Motor neuron (in vitro differentiated cells): ENCODE results near the gene PECR. TPM values are rescaled to one million over a fixed set of nuclear protein-coding genes. Genes with fewer than 3 reads are reported as not detected.
"Not testable (repeated sequence)": the region's sequence is repeated elsewhere in the genome, so short reads cannot be mapped to it uniquely, and the experiment has no call there.

Experiments
- ATAC-seq, 8 experiments: fragments of 200-7000 bp; cut with Tn5 transposase; replicated peaks in 6 of 8; 2 replicates each; pipeline ENCODE4 v1.8.0; 2021; ENCODE audit warnings: mild to moderate bottlenecking in 8 of 8, moderate library complexity in 8 of 8
- H3K27ac ChIP-seq, 2 donors: fragments of 250-450 bp; sonication (Bioruptor Pico); 2 replicates each; pipeline ENCODE4 v1.9.0; 2021; ENCODE audit warnings: antibody characterized with exemption in 2 of 2, mild to moderate bottlenecking in 2 of 2, moderate library complexity in 1 of 2
- H3K4me1 ChIP-seq, 2 donors: fragments of 250-450 bp; sonication (Bioruptor Pico); replicated peaks in 1 of 2; 2 replicates each; pipeline ENCODE4 v1.6.1; 2021; ENCODE audit warnings: antibody characterized with exemption in 2 of 2, mild to moderate bottlenecking in 2 of 2, moderate library complexity in 1 of 2
- H3K4me3 ChIP-seq, 5 donors: fragments of 250-450 bp; sonication (Bioruptor Pico); 2 replicates each; pipeline ENCODE4 v1.9.0; 2021; ENCODE audit warnings: antibody characterized with exemption in 5 of 5, mild to moderate bottlenecking in 5 of 5, moderate library complexity in 4 of 5
- WGBS, 10 experiments: fragments of 450-650 bp; shearing (Covaris generic); methylation state at CpG; one replicate each; pipeline ENCODE4 v1.0.0; 2022; 5-methylcytosine and 5-hydroxymethylcytosine counted together
- in situ Hi-C, 9 experiments: fragments of 400-800 bp; cut with MboI; loops; one replicate each; pipeline ENCODE4 v1.15.0; 2021; ENCODE audit warnings: low sequenced_read_pairs in 9 of 9, low pct_unique_long_range_greater_than_20kb in 2 of 9; ENCODE audit not compliant: unreplicated experiment in 9 of 9
- total RNA-seq, 8 experiments: library from RNA; unstranded; fragments of 300-600 nt; gene quantifications; 2 replicates each; pipeline versions ENCODE4 v1.2.3 to v1.2.4, GENCODE V29; 2022

Gene PECR
- total RNA-seq, 8 experiments from 2014 or later, result 4.0 to 28.6 (median 16.6) TPM

- Histone ChIP-seq H3K4me1 (no peaks in the 10 kb centered on the region), H3K27ac (no peak overlapping the region), H3K4me3 (no peak overlapping the region)
- 43 to 100% (median 86%) methylated on average over 1 to 8 of the region's 9 CpGs; no CpG with 5 or more reads in 1 of the 10 experiments for whole genome bisulfite sequencing, 10 experiments
- in situ Hi-C loops, result no loop called here
- ATAC-seq, result no peak
Measured at GRCh38 chr2:216098421-216099334, 17.1 kb upstream of the PECR start.

DNA sequence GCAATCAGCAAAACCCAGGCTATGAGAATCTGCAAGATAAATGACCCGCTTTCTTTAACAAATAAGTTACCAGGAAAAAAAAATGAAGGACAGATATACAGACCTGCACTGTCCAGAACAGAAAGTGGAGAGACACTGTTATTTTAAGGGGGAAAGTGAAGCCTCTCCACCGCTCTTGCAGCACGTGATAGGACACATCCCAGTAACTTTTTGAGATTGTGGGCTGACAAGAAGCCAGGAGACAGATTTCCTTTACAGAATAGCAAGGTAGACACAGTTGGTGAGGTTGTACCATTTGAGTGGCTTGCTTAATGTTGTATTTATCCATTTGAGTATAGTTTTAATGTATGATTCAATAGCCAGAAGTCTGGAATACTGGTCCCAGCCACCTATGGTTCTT lies 13.1 kb upstream of the PECR start:
- Histone ChIP-seq H3K27ac (no peak overlapping the region), H3K4me1 (no peaks in the 10 kb centered on the region), H3K4me3 (no peak overlapping the region)
- in situ Hi-C loops, result no loop called here
- ATAC-seq, result no peak
- WGBS, 10 experiments, result 59 to 100% (median 100%) methylated on average over 1 to 3 of the region's 3 CpGs; no CpG with 5 or more reads in 3 of the 10 experiments

GRCh38 chr2:216092646-216093045 lies 11.0 kb upstream of the PECR start:
- 14 to 100% (median 83%) methylated on average over 1 to 2 of the region's 2 CpGs; no CpG with 5 or more reads in 3 of the 10 experiments for WGBS, 10 experiments
- H3K4me1 ChIP-seq, result no peaks in the 10 kb centered on the region
- peak in 1 of 8 experiments; percentile 67 for ATAC-seq
- in situ Hi-C loops, result no loop called here
- no peak overlapping the region for H3K27ac ChIP-seq
- H3K4me3 ChIP-seq, result no peak overlapping the region

DNA sequence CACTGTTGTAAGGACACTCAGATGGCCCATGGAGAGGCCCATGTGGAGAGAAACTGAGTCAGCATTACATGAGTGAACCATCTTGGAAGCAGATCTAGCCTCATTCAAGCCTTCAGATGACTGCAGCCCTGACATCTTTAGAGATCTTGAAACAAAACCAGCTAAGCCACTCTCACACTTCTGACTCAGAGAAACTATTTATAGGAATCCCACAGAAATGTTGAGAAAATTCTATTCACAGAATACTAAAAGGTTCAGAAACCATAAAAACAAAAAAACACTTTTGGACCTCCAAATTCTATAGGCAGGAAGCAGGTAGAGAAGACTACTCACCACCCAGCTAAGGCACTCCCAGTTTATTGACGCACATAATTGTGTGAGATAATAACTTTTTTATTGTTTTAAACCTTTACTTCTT lies 8.8 kb upstream of the PECR start:
- in situ Hi-C loops, result no loop called here
- Histone ChIP-seq H3K27ac (no peak overlapping the region), H3K4me1 (peaks cover 0 to 1% of the 10 kb centered on the region in 2 donors), H3K4me3 (no peak overlapping the region)
- 83 to 100% (median 100%) methylated on average over 1 of the region's 1 CpG; no CpG with 5 or more reads in 1 of the 10 experiments for WGBS, 10 experiments
- no peak for ATAC-seq

GRCh38 chr2:216086207-216086893 lies 4.7 kb upstream of the PECR start:
- Histone ChIP-seq H3K27ac (no peak overlapping the region), H3K4me1 (peaks cover 14 to 18% of the 10 kb centered on the region in 2 donors), H3K4me3 (no peak overlapping the region)
- 40 to 100% (median 64%) methylated on average over 1 to 2 of the region's 2 CpGs; no CpG with 5 or more reads in 3 of the 10 experiments for WGBS, 10 experiments
- in situ Hi-C loops, result no loop called here
- no peak for ATAC-seq

- 34 to 90% (median 60%) methylated on average over 1 to 3 of the region's 3 CpGs; no CpG with 5 or more reads in 1 of the 10 experiments for WGBS, 10 experiments
- Histone ChIP-seq H3K4me3 (peak overlapping the region in 3 of 5 donors; percentile 57 to 69 (median 59)), H3K27ac (peak overlapping the region; percentile 88 to 91), H3K4me1 (peaks cover 17 to 18% of the 10 kb centered on the region in 2 donors)
- no peak for ATAC-seq
- in situ Hi-C loops, result no loop called here
Measured at GRCh38 chr2:216084547-216084946, 2.9 kb upstream of the PECR start.

DNA sequence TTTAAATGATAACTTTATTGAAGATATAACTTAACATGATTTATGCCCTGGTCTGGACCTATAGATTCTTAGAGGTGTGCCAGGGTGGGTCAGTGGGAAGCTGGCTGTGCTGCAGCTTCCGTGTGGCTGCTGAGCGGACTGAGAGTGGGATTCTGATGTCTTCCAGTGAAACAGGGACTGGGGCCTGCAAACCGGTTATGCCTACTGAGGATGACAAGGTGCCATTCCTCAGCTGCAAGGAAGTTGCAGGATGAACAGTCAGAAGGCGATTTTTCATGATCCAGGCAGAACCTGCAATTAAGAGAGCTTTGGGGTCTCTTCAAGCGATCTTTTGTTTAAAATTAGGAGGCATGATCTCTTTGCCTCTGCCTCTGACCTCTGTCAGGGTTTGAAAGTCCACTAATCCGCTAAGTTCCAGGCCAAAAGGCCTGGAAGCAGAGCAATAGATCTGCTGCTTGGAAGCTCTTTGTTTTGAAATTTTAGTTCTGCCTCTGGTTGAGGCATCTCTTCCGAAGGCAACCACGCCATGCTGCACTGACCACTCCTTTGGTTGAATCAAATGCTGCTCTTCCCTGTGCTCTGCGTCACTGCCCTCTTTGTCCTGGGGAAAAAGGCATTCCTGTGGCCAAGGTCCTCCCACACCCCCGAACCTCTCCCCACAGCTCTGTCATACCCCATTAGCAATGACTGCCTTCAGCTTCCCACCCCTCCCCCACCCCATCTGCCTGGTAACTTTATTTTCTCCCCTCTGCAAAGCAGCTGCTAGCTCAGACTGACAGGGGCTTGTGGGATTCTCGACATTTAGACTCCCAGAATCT lies 2.1 kb upstream of the PECR start:
- Histone ChIP-seq H3K4me3 (peak overlapping the region; percentile 57 to 83 (median 65)), H3K4me1 (peaks cover 18 to 19% of the 10 kb centered on the region in 2 donors), H3K27ac (peak overlapping the region; percentile 88 to 91)
- peak in 6 of 8 experiments; percentile 56 to 73 (median 64) for ATAC-seq
- 0 to 100% (median 20%) methylated on average over 1 to 6 of the region's 11 CpGs; no CpG with 5 or more reads in 1 of the 10 experiments for WGBS, 10 experiments
- in situ Hi-C loops, result no loop called here

DNA sequence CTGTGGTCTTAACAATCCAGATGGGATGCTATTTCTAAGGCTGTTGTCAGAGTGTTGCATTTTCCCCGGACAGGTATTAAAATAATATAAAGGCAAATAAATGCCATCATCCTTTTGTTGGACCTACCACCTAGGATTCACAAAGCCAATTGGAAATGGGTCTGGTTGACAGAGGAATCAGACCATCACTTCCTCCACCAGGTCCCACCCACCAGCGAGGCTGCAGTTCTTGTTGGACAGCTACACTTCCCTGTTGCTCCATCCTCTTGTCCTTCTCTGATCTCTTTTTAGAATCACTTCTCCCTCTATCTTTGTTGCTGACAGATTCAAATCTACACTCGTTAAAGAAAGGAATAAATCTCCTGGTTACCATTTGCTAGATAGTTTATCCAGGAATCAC lies 1.2 kb upstream of the PECR start:
- in situ Hi-C loops, result no loop called here
- peaks cover 18 to 19% of the 10 kb centered on the region in 2 donors for H3K4me1 ChIP-seq
- peak in 2 of 8 experiments; percentile 19 to 27 for ATAC-seq
- H3K4me3 ChIP-seq, result peak overlapping the region; percentile 57 to 83 (median 65)
- peak overlapping the region; percentile 88 to 91 for H3K27ac ChIP-seq
- 0 to 83% (median 27%) methylated on average over 1 to 3 of the region's 3 CpGs; no CpG with 5 or more reads in 2 of the 10 experiments for WGBS, 10 experiments

DNA sequence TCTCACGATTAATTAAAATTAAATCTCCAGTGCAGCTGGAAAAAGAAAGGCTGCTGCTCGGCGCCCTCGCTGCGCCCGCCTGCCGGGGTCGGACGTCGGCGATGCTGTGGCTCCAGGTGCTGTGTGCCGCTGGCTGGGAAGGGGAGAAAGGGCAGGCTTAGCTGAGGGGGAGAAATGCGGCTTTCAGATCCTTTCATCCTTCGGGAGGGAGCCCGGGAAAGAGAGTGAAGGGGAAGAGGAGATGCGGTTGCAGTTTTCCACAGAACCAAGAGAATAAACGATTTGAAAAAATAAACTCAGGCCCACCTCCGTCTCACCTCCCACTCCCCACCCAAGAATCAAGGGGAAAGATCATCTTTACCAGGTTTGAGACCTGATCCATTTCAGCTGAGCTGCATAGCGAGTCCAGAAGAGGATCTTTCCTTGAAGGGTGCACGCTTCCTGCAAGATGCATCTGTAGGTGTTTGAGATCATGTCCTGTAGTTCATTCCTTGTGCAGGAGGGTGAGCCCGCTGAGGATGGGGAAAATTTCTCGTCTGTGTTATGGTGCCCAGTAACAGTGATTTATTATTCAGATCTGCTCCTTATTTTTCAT lies 605 bp upstream of the PECR start:
- in situ Hi-C loops, result no loop called here
- peak overlapping the region; percentile 57 to 83 (median 65) for H3K4me3 ChIP-seq
- ATAC-seq, result peak in 6 of 8 experiments; percentile 36 to 58 (median 42)
- peaks cover 18 to 19% of the 10 kb centered on the region in 2 donors for H3K4me1 ChIP-seq
- whole genome bisulfite sequencing, 10 experiments, result 0 to 23% (median 3%) methylated on average over 1 to 15 of the region's 22 CpGs; no CpG with 5 or more reads in 1 of the 10 experiments
- H3K27ac ChIP-seq, result peak overlapping the region; percentile 88 to 91

DNA sequence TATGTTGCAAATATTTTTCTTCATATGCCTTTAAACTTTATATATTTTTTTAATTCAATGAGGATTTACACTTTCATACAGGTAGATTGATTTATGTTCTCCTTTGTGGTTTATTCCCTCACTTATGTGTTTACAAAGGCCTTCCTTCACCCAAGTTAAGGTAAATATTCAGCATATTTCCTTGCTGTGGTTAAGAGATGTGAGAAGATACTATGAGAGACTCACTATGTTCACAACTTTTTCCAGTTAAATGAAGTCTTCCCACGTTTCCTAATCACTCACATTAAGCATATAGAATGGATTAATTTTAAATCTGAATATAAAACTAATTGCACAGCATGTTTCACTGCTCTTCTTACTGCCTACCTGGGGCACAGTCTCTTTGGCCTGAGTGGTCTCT lies 597 bp downstream of the PECR start:
- peak overlapping the region; percentile 88 to 91 for H3K27ac ChIP-seq
- 0 to 83% (median 10%) methylated on average over 1 of the region's 1 CpG; no CpG with 5 or more reads in 2 of the 10 experiments for WGBS, 10 experiments
- no peak for ATAC-seq
- peaks cover 18 to 19% of the 10 kb centered on the region in 2 donors for H3K4me1 ChIP-seq
- in situ Hi-C loops, result no loop called here
- peak overlapping the region; percentile 57 to 83 (median 65) for H3K4me3 ChIP-seq

DNA sequence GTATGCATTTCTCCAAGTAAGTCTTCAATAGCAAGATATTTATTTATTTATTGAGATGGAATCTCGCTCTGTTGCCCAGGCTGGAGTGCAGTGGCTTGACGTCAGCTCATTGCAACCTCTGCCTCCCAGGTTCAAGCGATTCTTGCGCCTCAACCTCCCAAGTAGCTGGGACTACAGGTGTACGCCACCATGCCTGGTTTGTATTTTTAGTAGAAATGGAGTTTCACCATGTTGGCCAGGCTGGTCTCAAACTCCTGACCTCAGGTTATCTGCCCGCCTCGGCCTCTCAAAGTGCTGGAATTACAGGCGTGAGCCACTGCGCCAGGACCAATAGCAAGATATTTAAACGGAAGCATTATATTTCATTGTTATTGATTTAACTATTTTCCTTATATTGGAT lies 1.6 kb downstream of the PECR start:
- 80 to 100% (median 95%) methylated on average over 2 to 10 of the region's 10 CpGs; no CpG with 5 or more reads in 2 of the 10 experiments for WGBS, 10 experiments
- ATAC-seq, H3K27ac ChIP-seq, in situ Hi-C loops, H3K4me3 ChIP-seq: not testable (repeated sequence)
- peaks cover 15% of the 10 kb centered on the region in 2 donors for H3K4me1 ChIP-seq

DNA sequence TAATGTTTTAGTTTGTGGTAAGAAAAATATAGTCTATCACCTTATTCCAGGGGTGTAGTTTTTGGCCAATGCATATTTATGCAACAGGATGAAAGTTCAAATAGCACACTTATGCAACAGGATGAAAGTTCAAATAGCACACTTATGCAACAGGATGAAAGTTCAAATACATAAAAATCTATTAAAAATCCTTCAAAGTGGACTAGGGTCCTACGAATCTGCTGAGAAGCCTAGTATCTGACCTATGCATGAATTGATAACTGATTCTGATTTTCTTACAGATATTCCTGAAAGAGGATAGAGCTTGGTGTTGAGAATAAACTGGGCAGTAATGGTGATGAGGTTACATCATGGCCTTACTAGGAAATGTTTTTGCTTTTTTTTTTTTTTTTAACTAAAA lies 2.8 kb downstream of the PECR start:
- WGBS, 10 experiments, result 0 to 100% (median 89%) methylated on average over 1 of the region's 1 CpG; no CpG with 5 or more reads in 2 of the 10 experiments
- H3K27ac ChIP-seq, result no peak overlapping the region
- ATAC-seq, result no peak
- in situ Hi-C loops, result no loop called here
- no peak overlapping the region for H3K4me3 ChIP-seq
- H3K4me1 ChIP-seq, result peaks cover 5% of the 10 kb centered on the region in 2 donors
